ENCODE measurements around the gene PI4KA. TPM values are rescaled to one million over a fixed set of nuclear protein-coding genes. Genes with fewer than 3 reads are reported as not detected.

PI4KA gene
- polyA plus RNA-seq, 1 of the 3 experiments (the other 2 are of a cell fraction) = 30.0 TPM

- Histone ChIP-seq H3K36me3 (replicated peaks in 1 of 2; ENCODE audit: control insufficient read depth in 1 of 2, insufficient read depth in 2 of 2, low read length in 1 of 2) (peaks cover 0 to 28% of the 10 kb centered on the region in 2 experiments), H3K9ac (no peak overlapping the region), H3K79me2 (ENCODE audit: insufficient read depth) (no peaks in the 10 kb centered on the region), H2AFZ (ENCODE audit: low read depth) (no peak overlapping the region), H3K4me2 (no peak overlapping the region), H3K4me3 (ENCODE audit: low read depth in 2 of 2, low read length in 1 of 2) (no peak overlapping the region), H3K27ac (ENCODE audit: low read depth in 2 of 2, low read length in 1 of 2) (peak overlapping the region in 1 of 2 experiments; percentile 11; a peak in 1 of 4 replicates), H4K20me1 (ENCODE audit: insufficient read depth) (no peaks in the 10 kb centered on the region), H3F3A (replicated peaks; ENCODE audit: insufficient read depth) (no peaks in the 10 kb centered on the region), H3K27me3 (ENCODE audit: insufficient read depth) (no peaks in the 10 kb centered on the region), H3K9me3 (no peaks in the 10 kb centered on the region), H3K4me1 (ENCODE audit: control insufficient read depth in 1 of 2, insufficient read depth in 2 of 2, low read depth in 1 of 2, low read length in 1 of 2) (peaks cover 0 to 12% of the 10 kb centered on the region in 2 experiments; a peak in 1 of 4 replicates), H3K9me2 (no peaks in the 10 kb centered on the region)
- POLR2A ChIA-PET = no interaction called here
- DNase-seq = no peak
- WGBS (ENCODE audit: low lambda C conversion rate) = 81% methylated on average over 6 of the region's 10 CpGs
- TF ChIP-seq, protein P1, sequence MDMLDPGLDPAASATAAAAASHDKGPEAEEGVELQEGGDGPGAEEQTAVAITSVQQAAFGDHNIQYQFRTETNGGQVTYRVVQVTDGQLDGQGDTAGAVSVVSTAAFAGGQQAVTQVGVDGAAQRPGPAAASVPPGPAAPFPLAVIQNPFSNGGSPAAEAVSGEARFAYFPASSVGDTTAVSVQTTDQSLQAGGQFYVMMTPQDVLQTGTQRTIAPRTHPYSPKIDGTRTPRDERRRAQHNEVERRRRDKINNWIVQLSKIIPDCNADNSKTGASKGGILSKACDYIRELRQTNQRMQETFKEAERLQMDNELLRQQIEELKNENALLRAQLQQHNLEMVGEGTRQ (IDR thresholded peaks at IDR 0.05; ENCODE audit: borderline replicate concordance, low read depth, low read length) = no peak
- TF ChIP-seq, protein P2, sequence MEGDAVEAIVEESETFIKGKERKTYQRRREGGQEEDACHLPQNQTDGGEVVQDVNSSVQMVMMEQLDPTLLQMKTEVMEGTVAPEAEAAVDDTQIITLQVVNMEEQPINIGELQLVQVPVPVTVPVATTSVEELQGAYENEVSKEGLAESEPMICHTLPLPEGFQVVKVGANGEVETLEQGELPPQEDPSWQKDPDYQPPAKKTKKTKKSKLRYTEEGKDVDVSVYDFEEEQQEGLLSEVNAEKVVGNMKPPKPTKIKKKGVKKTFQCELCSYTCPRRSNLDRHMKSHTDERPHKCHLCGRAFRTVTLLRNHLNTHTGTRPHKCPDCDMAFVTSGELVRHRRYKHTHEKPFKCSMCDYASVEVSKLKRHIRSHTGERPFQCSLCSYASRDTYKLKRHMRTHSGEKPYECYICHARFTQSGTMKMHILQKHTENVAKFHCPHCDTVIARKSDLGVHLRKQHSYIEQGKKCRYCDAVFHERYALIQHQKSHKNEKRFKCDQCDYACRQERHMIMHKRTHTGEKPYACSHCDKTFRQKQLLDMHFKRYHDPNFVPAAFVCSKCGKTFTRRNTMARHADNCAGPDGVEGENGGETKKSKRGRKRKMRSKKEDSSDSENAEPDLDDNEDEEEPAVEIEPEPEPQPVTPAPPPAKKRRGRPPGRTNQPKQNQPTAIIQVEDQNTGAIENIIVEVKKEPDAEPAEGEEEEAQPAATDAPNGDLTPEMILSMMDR (IDR thresholded peaks at IDR 0.05) = no peak
- TF ChIP-seq TEAD4 (IDR thresholded peaks at IDR 0.05; ENCODE audit: borderline replicate concordance, insufficient read depth) = no peak
- TF ChIP-seq RFX5 (IDR thresholded peaks at IDR 0.05; ENCODE audit: low read length) = no peak
- TF ChIP-seq MEF2A (IDR thresholded peaks at IDR 0.05; ENCODE audit: borderline replicate concordance, low read depth) = no peak
- TF ChIP-seq MXI1 (IDR thresholded peaks at IDR 0.05; ENCODE audit: low read depth, low read length) = no peak
- TF ChIP-seq ELF1 (IDR thresholded peaks at IDR 0.05) = no peak
- CTCF ChIA-PET = no interaction called here
These were observed 130.0 kb downstream of the PI4KA start for GRCh38 chr22:20728523-20729190.

GRCh38 chr22:20727118-20728015 is 131.2 kb downstream of the PI4KA start:
- no peak overlapping the region for H2AFZ ChIP-seq (ENCODE audit: low read depth)
- no peak overlapping the region for H3K4me3 ChIP-seq (ENCODE audit: low read depth in 2 of 2, low read length in 1 of 2)
- no peaks in the 10 kb centered on the region for H3K79me2 ChIP-seq (ENCODE audit: insufficient read depth)
- no peak overlapping the region for H3K27ac ChIP-seq (ENCODE audit: low read depth in 2 of 2, low read length in 1 of 2)
- TF ChIP-seq, protein P3, sequence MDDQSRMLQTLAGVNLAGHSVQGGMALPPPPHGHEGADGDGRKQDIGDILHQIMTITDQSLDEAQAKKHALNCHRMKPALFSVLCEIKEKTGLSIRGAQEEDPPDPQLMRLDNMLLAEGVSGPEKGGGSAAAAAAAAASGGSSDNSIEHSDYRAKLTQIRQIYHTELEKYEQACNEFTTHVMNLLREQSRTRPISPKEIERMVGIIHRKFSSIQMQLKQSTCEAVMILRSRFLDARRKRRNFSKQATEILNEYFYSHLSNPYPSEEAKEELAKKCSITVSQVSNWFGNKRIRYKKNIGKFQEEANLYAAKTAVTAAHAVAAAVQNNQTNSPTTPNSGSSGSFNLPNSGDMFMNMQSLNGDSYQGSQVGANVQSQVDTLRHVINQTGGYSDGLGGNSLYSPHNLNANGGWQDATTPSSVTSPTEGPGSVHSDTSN (IDR thresholded peaks at IDR 0.05) = no peak
- TF ChIP-seq SIN3A (IDR thresholded peaks at IDR 0.05; ENCODE audit: borderline replicate concordance, low read depth, low read length) = no peak
- no peak for TF ChIP-seq ELF1 (IDR thresholded peaks at IDR 0.05)
- no peak for TF ChIP-seq NFIC (IDR thresholded peaks at IDR 0.05; ENCODE audit: borderline replicate concordance)
- TF ChIP-seq REST (IDR thresholded peaks at IDR 0.05; ENCODE audit: low read depth, low read length) = no peak
- TF ChIP-seq, protein P4, sequence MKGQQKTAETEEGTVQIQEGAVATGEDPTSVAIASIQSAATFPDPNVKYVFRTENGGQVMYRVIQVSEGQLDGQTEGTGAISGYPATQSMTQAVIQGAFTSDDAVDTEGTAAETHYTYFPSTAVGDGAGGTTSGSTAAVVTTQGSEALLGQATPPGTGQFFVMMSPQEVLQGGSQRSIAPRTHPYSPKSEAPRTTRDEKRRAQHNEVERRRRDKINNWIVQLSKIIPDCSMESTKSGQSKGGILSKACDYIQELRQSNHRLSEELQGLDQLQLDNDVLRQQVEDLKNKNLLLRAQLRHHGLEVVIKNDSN (IDR thresholded peaks at IDR 0.05; ENCODE audit: borderline replicate concordance, low read depth) = no peak
- no peak for TF ChIP-seq IRF3 (IDR thresholded peaks at IDR 0.05; ENCODE audit: low read depth, low read length)
- no peak for TF ChIP-seq FOXM1 (IDR thresholded peaks at IDR 0.05; ENCODE audit: low read depth)
- ChIA-PET POLR2A (no interaction called here), CTCF (no interaction called here)
- H3K9me3 ChIP-seq = no peaks in the 10 kb centered on the region
- DNase-seq = no peak
- H3K4me1 ChIP-seq (ENCODE audit: control insufficient read depth in 1 of 2, insufficient read depth in 2 of 2, low read depth in 1 of 2, low read length in 1 of 2) = peaks cover 0 to 12% of the 10 kb centered on the region in 2 experiments; a peak in 1 of 4 replicates
- no peak overlapping the region for H3K4me2 ChIP-seq
- H3K27me3 ChIP-seq (ENCODE audit: insufficient read depth) = no peaks in the 10 kb centered on the region
- H3F3A ChIP-seq (replicated peaks; ENCODE audit: insufficient read depth) = no peaks in the 10 kb centered on the region
- H3K9me2 ChIP-seq = no peaks in the 10 kb centered on the region
- WGBS (ENCODE audit: low lambda C conversion rate) = 93% methylated on average over 28 of the region's 29 CpGs
- no peaks in the 10 kb centered on the region for H4K20me1 ChIP-seq (ENCODE audit: insufficient read depth)
- H3K9ac ChIP-seq = no peak overlapping the region
- peaks cover 0 to 28% of the 10 kb centered on the region in 2 experiments for H3K36me3 ChIP-seq (replicated peaks in 1 of 2; ENCODE audit: control insufficient read depth in 1 of 2, insufficient read depth in 2 of 2, low read length in 1 of 2)

Data from SK-N-SH (cell line).